SHP77 (cell line): ENCODE measurements around the gene CADM4.

ENCODE experiments used
- DNase-seq, 2 experiments: peaks; one replicate each; lab custom pipeline; 2025; lab: John Stamatoyannopoulos, UW

The CADM4 gene

DNA sequence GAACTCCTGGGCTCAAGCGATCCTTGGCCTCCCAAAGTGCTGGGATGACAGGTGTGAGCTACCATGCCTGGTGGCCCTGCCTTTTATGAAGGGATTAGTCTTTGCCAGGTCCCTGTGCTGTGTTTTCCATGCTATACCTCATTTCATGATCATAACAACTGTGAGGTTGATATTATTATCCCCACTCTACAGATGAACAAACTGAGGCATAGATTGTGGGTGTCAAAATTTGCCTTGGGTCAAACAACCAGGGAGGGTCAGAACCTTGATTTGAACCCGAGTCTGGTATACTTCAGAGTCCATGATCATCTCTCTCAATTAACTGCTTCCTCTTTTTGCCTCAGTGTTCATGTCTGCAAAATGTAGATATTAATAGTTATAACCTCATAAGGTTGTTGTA lies 57.2 kb downstream of the CADM4 start:
- DNase-seq = no peak

DNA sequence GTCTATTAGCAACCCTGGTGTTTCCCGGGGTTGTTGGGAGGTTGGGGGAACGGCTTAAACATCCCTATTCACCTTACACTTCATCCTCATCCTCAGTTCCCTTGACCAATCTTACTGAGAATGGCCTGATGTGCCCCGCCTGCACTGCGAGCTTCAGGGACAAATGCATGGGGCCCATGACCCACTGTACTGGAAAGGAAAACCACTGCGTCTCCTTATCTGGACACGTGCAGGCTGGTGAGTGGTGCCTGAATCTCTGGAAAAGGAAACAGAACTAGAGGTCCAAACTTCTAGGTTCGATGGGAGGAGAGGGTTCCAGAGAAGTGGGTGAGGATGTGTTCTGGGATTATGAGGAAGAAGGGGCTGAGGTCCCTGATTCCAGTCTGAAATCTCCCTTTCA lies 58.2 kb downstream of the CADM4 start:
- no peak for DNase-seq

DNA sequence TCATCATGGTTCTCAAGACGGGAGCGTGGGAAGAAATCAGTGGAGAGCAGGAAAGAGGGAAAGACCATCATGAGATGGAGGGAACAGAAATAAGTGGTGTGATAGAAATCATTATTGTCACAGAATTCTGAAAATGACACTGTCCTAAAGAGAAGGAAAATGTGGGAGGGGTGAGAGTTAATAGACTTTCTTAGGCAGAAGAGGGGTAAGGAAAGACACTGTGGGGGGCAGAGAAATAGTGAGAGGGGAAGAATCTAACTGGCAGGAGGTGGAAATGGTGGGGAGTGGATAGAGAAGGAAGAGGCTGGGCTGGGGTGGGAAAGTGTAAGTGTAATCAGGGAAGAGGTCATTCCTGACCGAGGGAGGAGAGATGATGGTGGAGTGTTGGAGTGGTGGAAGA lies 60.9 kb downstream of the CADM4 start:
- DNase-seq = no peak

DNA sequence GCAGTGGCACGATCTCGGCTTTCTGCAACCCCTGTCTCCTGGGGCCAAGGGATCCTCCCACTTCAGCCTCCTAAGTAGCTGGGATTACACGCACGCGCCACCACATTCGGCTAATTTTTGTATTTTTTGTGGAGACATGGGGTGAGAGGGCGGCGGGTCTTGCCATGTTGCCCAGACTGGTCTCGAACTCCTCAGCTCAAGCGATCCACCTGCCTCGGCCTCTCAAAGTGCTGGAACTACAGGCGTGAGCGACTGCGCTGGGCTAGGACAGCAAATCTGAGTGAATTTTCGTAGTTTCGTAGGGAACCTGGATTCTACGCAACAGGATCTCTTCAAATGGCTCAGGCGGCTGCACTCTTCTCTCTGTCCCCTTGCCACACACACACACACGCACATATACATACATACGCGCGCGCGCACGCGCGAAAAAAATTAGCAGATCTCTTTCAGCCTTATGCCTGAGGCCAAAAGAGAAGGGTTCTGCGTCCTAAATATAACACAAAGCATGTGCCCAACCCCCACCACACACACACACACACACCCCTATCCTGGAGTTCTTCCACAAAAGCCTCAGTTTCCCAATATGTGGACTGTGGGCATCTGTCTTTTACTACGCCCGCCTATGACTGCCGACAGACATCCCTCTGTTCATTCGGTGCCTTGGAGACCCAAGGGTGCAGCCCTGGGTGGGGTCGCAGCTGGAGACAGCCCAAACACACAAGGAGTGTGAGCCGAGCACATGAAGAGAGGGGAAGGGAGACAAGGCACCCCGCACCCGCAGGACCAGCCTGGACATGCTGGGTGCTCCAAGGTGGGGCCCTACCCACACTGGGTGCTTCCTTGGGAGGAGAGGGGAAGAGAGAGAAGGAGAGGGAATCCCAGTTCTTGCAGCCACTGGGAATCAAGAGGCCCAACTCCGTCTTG lies 63.4 kb downstream of the CADM4 start:
- peak; percentile 24 to 26 for DNase-seq

DNA sequence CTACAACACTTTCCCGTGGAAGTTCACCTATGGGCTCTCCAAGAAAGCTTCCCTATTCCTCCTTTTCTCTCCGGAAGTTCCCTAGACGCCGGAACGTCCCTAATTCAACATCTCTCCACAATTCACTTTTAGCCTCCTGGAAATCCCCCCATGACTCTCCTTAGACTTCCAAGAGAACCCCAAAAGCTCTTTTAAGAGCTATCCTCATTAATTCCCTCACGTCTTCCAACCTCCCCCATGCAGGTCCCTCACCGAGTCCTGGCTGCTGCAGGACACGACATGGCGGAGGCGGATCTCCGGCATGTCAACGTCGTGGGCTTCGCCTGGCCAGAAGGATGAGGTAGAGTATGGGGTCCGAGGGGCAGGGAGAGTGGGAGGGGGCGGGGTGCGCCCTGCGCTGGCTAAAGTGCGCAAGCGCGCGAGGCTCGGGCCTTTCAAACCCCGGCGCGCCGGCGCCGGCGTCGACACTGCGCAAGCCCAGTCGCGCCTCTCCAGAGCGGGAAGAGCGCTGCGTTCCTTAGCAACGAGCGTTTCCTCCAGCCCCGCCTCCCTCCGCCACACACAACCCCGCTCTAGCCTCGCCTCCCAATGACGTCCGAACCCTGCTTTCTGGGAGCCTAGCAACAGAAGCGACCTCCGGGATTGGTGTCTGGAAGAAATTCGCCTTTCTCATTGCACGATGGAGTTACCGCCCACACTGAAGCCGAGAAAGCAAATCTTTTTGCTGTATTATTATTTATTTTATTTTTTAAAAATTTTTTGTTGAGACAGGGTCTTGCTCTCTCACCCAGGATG lies 64.3 kb downstream of the CADM4 start, which contains the start of the genes PINLYP and XRCC1:
TSS of gene PINLYP (plus strand) at position 646 of the 795 bp plus-strand sequence. CDS start 1,391 bp downstream, outside the sequence.
TSS of gene XRCC1 (minus strand) at position 372 of the 795 bp plus-strand sequence. CDS start at position 303, 69 bp downstream.
- DNase-seq = peak; percentile 97 to 98

DNA sequence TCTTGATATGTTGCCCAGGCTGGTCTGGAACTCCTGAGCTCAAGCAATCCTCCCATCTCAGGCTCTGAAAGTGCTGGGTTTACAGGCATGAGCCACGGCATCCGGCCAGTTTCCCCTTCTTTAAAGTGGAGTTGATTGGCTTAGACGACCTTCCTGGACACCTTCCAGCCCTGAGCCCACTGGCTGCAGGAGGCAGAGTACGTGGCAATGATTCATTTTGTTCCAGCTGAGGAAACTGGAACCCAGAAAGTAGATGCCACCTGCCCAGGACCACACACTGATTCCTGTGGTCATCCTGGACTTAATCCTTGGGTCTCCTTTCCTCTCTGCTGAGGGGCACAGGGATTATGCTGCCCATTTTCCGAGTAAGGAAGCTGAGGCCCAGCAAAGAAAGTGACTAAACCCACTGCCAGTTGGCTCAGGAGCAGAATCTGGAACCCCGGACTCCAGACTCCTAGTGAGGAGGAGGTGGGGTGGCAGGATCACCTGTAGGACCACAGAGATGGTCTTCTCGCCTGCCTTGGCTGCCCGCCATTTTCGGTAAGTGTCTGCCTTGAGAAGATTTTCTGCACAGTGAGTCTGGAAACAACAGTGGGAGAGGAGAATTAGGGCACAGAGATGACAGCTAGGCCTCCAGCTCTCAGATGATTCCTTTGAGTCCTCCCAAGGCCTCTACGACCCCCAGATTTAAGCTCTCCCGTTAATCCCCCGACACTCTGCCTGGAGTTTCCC lies 65.1 kb downstream of the CADM4 start:
- no peak for DNase-seq
